Activated CD4-positive, alpha-beta T cell treated with anti-CD3 and anti-CD28 coated beads, Interleukin-2, amount 10 ng/mL, durations not matched to agents 7 days and 5 days (primary cell): Measurements from ENCODE around the gene MBTPS1. TPM values are rescaled to one million over a fixed set of nuclear protein-coding genes. Genes with fewer than 3 reads are reported as not detected.

Source experiments
- CTCF ChIA-PET: fragments of 350-600 bp; sonication (Branson Sonifier 250); formaldehyde crosslinking; loops from one replicate; lab custom pipeline; 2021; ENCODE audit warnings: antibody characterized with exemption; lab: Charles Lee
- POLR2A ChIA-PET: fragments of 350-600 bp; sonication (Branson Sonifier 250); formaldehyde crosslinking; loops from one replicate; lab custom pipeline; 2021; ENCODE audit warnings: antibody characterized with exemption; lab: Charles Lee
- DNase-seq: peaks from one replicate; pipeline ENCODE4 v3.0.0-alpha.2; 2020
- H3K27ac Mint-ChIP-seq: one replicate; pipeline ENCODE4 v1.8.0; 2021; ENCODE audit warnings: mild to moderate bottlenecking, moderate library complexity, mixed read lengths
- H3K27me3 Mint-ChIP-seq: one replicate; pipeline ENCODE4 v1.8.0; 2021; ENCODE audit warnings: mixed read lengths
- H3K36me3 Mint-ChIP-seq: one replicate; pipeline ENCODE4 v1.8.0; 2021; ENCODE audit warnings: low read depth, mixed read lengths
- H3K4me1 Mint-ChIP-seq: one replicate; pipeline ENCODE4 v1.8.0; 2021; ENCODE audit warnings: mixed read lengths
- H3K4me3 Mint-ChIP-seq: one replicate; pipeline ENCODE4 v1.8.0; 2021; ENCODE audit warnings: mild to moderate bottlenecking, moderate library complexity, mixed read lengths
- H3K9me3 Mint-ChIP-seq: one replicate; pipeline ENCODE4 v1.8.0; 2021; ENCODE audit warnings: mixed read lengths
- total RNA-seq, 2 experiments: library from RNA; stranded (reverse); gene quantifications; one replicate each; pipeline ENCODE4 v1.2.3, GENCODE V29; 2021

Gene MBTPS1
- total RNA-seq, 2 experiments from 2014 or later = 57.3 to 61.9 TPM

GRCh38 chr16:84052071-84052622 lies 64.6 kb downstream of the MBTPS1 start:
- Mint-ChIP-seq H3K36me3 (peaks cover 27% of the 10 kb centered on the region), H3K4me3 (no peak overlapping the region), H3K27me3 (no peaks in the 10 kb centered on the region), H3K27ac (no peak overlapping the region), H3K4me1 (no peaks in the 10 kb centered on the region), H3K9me3 (no peaks in the 10 kb centered on the region)
- no peak for DNase-seq
- POLR2A ChIA-PET = no interaction called here
- CTCF ChIA-PET = no interaction called here

GRCh38 chr16:84050316-84050715 lies 66.4 kb downstream of the MBTPS1 start:
- no peak for DNase-seq
- ChIA-PET POLR2A (no interaction called here), CTCF (interaction anchor here (0.6 kb wide), 2 partner anchors 71 to 225 kb away, joined by 3 to 4 read pairs; no protein-coding TSS in a partner anchor)
- Mint-ChIP-seq H3K27me3 (no peaks in the 10 kb centered on the region), H3K27ac (peak overlapping the region; percentile 36), H3K9me3 (no peaks in the 10 kb centered on the region), H3K4me3 (no peak overlapping the region), H3K36me3 (peaks cover 15% of the 10 kb centered on the region), H3K4me1 (no peaks in the 10 kb centered on the region)

- Mint-ChIP-seq H3K27ac (no peak overlapping the region), H3K4me1 (no peaks in the 10 kb centered on the region), H3K9me3 (no peaks in the 10 kb centered on the region), H3K36me3 (peaks cover 15% of the 10 kb centered on the region), H3K27me3 (peaks cover under 1% of the 10 kb centered on the region), H3K4me3 (no peak overlapping the region)
- ChIA-PET POLR2A (no interaction called here), CTCF (interaction anchor here (1.1 kb wide), 1 partner anchor 36 kb away, joined by 3 read pairs; no protein-coding TSS in a partner anchor)
- no peak for DNase-seq
Measured at GRCh38 chr16:84049403-84050060, 67.2 kb downstream of the MBTPS1 start.

GRCh38 chr16:84048871-84049270 lies 67.9 kb downstream of the MBTPS1 start:
- Mint-ChIP-seq H3K4me3 (no peak overlapping the region), H3K27ac (no peak overlapping the region), H3K4me1 (no peaks in the 10 kb centered on the region), H3K27me3 (peaks cover 7% of the 10 kb centered on the region), H3K9me3 (no peaks in the 10 kb centered on the region), H3K36me3 (peaks cover 12% of the 10 kb centered on the region)
- DNase-seq = no peak
- ChIA-PET CTCF (interaction anchor here (1.1 kb wide), 1 partner anchor 35 kb away, joined by 3 read pairs; no protein-coding TSS in a partner anchor), POLR2A (no interaction called here)

- Mint-ChIP-seq H3K4me3 (no peak overlapping the region), H3K36me3 (peaks cover 8% of the 10 kb centered on the region), H3K4me1 (no peaks in the 10 kb centered on the region), H3K27ac (no peak overlapping the region), H3K9me3 (no peaks in the 10 kb centered on the region), H3K27me3 (peaks cover 12% of the 10 kb centered on the region)
- POLR2A ChIA-PET = no interaction called here
- no peak for DNase-seq
- CTCF ChIA-PET = interaction anchor here (1.1 kb wide), 1 partner anchor 34 kb away, joined by 3 read pairs; no protein-coding TSS in a partner anchor
Measured at GRCh38 chr16:84048270-84048669, 68.5 kb downstream of the MBTPS1 start.

GRCh38 chr16:84047626-84048025 lies 69.1 kb downstream of the MBTPS1 start:
- CTCF ChIA-PET = no interaction called here
- no peaks in the 10 kb centered on the region for H3K9me3 Mint-ChIP-seq
- no peak for DNase-seq
- no peak overlapping the region for H3K4me3 Mint-ChIP-seq
- H3K27ac Mint-ChIP-seq = no peak overlapping the region
- H3K27me3 Mint-ChIP-seq = peaks cover 13% of the 10 kb centered on the region
- no peaks in the 10 kb centered on the region for H3K4me1 Mint-ChIP-seq
- POLR2A ChIA-PET = no interaction called here
- peaks cover 3% of the 10 kb centered on the region for H3K36me3 Mint-ChIP-seq

GRCh38 chr16:84047206-84047605 lies 69.5 kb downstream of the MBTPS1 start:
- no peak for DNase-seq
- Mint-ChIP-seq H3K4me3 (no peak overlapping the region), H3K36me3 (no peaks in the 10 kb centered on the region), H3K27me3 (peaks cover 13% of the 10 kb centered on the region), H3K4me1 (no peaks in the 10 kb centered on the region), H3K9me3 (no peaks in the 10 kb centered on the region), H3K27ac (no peak overlapping the region)
- ChIA-PET CTCF (no interaction called here), POLR2A (no interaction called here)

GRCh38 chr16:84045818-84046470 lies 70.8 kb downstream of the MBTPS1 start:
- no peak for DNase-seq
- H3K4me3 Mint-ChIP-seq = no peak overlapping the region
- ChIA-PET POLR2A (no interaction called here), CTCF (no interaction called here)
- H3K4me1 Mint-ChIP-seq = no peaks in the 10 kb centered on the region
- no peaks in the 10 kb centered on the region for H3K9me3 Mint-ChIP-seq
- H3K27ac Mint-ChIP-seq = no peak overlapping the region
- no peaks in the 10 kb centered on the region for H3K36me3 Mint-ChIP-seq
- H3K27me3 Mint-ChIP-seq = peaks cover 15% of the 10 kb centered on the region

- H3K27ac Mint-ChIP-seq = no peak overlapping the region
- H3K9me3 Mint-ChIP-seq = no peaks in the 10 kb centered on the region
- peaks cover 15% of the 10 kb centered on the region for H3K27me3 Mint-ChIP-seq
- ChIA-PET POLR2A (no interaction called here), CTCF (interaction anchor here (0.6 to 0.8 kb wide), 2 partner anchors 12 to 39 kb away, joined by 3 to 4 read pairs; no protein-coding TSS in a partner anchor)
- no peaks in the 10 kb centered on the region for H3K36me3 Mint-ChIP-seq
- DNase-seq = no peak
- no peak overlapping the region for H3K4me3 Mint-ChIP-seq
- H3K4me1 Mint-ChIP-seq = no peaks in the 10 kb centered on the region
Measured at GRCh38 chr16:84045001-84045817, 71.5 kb downstream of the MBTPS1 start.

GRCh38 chr16:84044118-84044488 lies 72.6 kb downstream of the MBTPS1 start:
- H3K27ac Mint-ChIP-seq = no peak overlapping the region
- H3K9me3 Mint-ChIP-seq = no peaks in the 10 kb centered on the region
- DNase-seq = no peak
- CTCF ChIA-PET = interaction anchor here (0.8 kb wide), 1 partner anchor 13 kb away, joined by 4 read pairs; no protein-coding TSS in a partner anchor
- H3K4me3 Mint-ChIP-seq = no peak overlapping the region
- peaks cover 15% of the 10 kb centered on the region for H3K27me3 Mint-ChIP-seq
- POLR2A ChIA-PET = no interaction called here
- H3K36me3 Mint-ChIP-seq = no peaks in the 10 kb centered on the region
- H3K4me1 Mint-ChIP-seq = no peaks in the 10 kb centered on the region

GRCh38 chr16:84043486-84044117 lies 73.1 kb downstream of the MBTPS1 start:
- Mint-ChIP-seq H3K27ac (no peak overlapping the region), H3K9me3 (no peaks in the 10 kb centered on the region), H3K4me1 (no peaks in the 10 kb centered on the region), H3K4me3 (no peak overlapping the region), H3K36me3 (no peaks in the 10 kb centered on the region), H3K27me3 (peaks cover 15% of the 10 kb centered on the region)
- ChIA-PET CTCF (no interaction called here), POLR2A (no interaction called here)
- no peak for DNase-seq

- POLR2A ChIA-PET = no interaction called here
- no peaks in the 10 kb centered on the region for H3K9me3 Mint-ChIP-seq
Measured at GRCh38 chr16:84042879-84043485, 73.8 kb downstream of the MBTPS1 start.

More at GRCh38 chr16:84042879-84043485, 73.8 kb downstream of the MBTPS1 start:
- Mint-ChIP-seq H3K4me1 (no peaks in the 10 kb centered on the region), H3K4me3 (no peak overlapping the region), H3K27me3 (peaks cover 15% of the 10 kb centered on the region), H3K36me3 (no peaks in the 10 kb centered on the region), H3K27ac (no peak overlapping the region)
- CTCF ChIA-PET = no interaction called here
- DNase-seq = no peak
